ENCODE data around the gene GATC. TPM values are rescaled to one million over a fixed set of nuclear protein-coding genes. Genes with fewer than 3 reads are reported as not detected.
A peak's percentile ranks its signal among the peaks of the same experiment; 100 is the strongest.

The GATC gene
- total RNA-seq, 3 donors from 2014 or later = 47.6 to 58.0 (median 55.1) TPM

DNA sequence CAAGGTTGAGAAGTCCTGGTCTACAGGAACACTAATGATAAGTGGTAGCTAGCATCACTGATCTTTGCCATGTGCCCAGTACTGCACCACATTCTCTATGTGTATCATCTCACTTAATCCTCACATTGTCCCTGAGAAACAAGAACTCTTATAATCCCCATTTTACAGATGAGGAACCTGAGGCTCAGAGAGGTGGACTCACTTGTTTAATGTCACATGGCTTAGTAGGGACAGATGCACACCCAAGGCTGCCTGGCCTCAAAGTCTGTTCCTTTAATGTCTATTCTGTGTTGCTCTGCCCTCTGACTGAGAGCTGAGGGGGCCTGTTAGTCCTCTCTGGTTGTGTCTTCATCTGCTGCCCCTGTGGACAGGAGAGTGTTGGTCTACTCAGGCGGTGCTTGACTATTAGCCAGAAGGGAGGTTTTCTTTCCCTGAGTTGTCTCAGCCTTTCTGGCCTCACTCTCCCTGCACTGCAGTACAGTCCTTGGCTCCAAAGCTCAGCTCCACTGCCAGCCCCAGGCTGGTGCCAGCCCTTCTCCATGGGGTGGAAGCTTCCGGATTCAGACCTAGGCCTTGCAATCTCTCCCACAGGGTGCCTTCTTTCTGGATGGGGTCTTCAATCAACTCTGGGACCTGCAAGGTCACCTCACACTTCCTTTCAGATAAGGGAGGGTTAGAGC is 44.7 kb downstream of the GATC start:
- no peak overlapping the region for H3K4me3 Mint-ChIP-seq
- DNase-seq (no peak), ATAC-seq (no peak)
- no peaks in the 10 kb centered on the region for H3K27me3 Mint-ChIP-seq (ENCODE audit: low read depth)
- no peaks in the 10 kb centered on the region for H3K36me3 Mint-ChIP-seq (ENCODE audit: insufficient read depth)
- H3K4me1 Mint-ChIP-seq (ENCODE audit: low read depth) = peaks cover 9% of the 10 kb centered on the region
- H3K9me3 Mint-ChIP-seq = no peaks in the 10 kb centered on the region

- DNase-seq (no peak), ATAC-seq (peak; percentile 6 to 12)
- Mint-ChIP-seq H3K27me3 (ENCODE audit: low read depth) (no peaks in the 10 kb centered on the region), H3K4me3 (peak overlapping the region; percentile 94), H3K36me3 (ENCODE audit: insufficient read depth) (peaks cover 18% of the 10 kb centered on the region), H3K9me3 (no peaks in the 10 kb centered on the region), H3K4me1 (ENCODE audit: low read depth) (peaks cover 26% of the 10 kb centered on the region)
Measured at GRCh38 chr12:120495186-120495730, 49.0 kb downstream of the GATC start.

DNA sequence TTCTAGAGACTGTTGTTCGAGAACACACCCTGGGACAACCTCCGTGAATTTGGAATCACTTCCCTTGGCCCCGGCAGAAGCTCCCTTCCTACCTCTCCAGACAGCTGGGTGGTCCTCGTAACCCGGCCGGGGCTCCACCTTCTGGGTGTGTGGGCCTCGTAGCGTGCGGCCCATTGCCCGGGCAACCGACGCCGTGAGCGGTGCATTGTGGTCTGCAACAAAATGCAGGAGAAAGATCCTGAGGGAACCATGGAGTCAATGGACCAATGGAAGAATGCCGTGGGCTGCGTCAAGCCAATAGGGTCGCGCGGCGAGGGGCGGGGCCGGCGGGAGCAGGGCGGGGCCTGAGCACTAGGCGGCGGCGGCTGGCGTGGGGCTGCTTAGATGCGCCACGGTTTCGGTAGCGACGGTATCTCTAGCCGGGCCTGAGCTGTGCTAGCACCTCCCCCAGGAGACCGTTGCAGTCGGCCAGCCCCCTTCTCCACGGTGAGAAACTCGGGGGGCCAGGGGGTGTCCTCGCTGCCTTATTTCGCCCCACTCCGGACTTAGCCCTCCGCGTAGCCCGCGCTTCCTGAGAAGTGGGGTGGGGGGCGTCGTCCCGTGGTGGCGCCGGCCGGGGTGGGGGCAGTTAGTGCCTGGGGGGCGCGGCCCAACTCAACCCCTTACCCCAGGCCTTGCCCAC is 49.6 kb downstream of the GATC start, which contains the start of gene DYNLL1:
TSS of gene DYNLL1 (plus strand) at position 383 of the 682 bp plus-strand sequence. CDS start 309 bp downstream, outside the sequence.
- Mint-ChIP-seq H3K4me3 (peak within 1 kb of the TSS; percentile 94), H3K9me3 (no peaks in the 10 kb centered on the region), H3K4me1 (ENCODE audit: low read depth) (peaks cover 29% of the 10 kb centered on the region), H3K36me3 (ENCODE audit: insufficient read depth) (peaks cover 21% of the 10 kb centered on the region), H3K27me3 (ENCODE audit: low read depth) (no peaks in the 10 kb centered on the region)
- ATAC-seq = peak; percentile 97 to 98
- peak; percentile 96 for DNase-seq

DNA sequence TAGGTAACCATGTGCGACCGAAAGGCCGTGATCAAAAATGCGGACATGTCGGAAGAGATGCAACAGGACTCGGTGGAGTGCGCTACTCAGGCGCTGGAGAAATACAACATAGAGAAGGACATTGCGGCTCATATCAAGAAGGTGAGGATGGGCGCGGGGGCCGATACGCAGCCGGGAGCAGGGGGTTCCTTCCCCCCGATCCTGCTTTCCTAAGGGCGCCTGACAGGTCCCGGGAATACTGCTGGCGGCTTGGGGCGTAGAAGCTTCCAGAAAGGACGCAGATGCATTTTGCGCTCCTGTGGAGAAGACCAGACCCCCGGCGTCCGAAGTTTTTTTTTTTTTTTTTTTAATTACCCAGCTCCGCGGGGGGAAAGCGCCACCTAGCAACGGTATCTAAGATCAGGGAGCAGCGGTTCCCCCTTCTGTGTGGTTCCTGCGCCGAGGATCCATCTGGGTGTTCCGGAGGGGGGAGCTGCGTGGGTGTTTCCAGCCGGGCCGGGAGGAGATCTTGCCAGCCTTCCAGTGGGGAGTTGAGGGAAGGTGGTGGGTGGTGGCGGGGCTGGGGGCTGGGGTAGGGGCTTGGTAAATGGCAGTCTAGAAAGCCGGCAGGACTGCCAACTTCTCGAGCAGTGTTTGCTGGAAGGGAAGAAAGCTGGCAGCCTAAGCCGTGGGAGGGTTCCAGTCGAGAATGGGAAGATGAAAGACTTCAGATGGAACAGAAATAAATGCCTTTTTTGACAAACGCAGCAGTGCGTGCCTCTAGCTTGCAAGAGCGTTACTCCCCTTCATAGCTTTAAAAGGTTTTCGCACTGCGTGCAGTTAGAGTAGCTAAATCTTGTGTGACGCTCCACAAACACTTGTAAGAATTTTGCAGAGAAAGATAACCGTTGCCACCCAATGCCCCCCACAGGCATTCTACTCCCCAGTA is 50.4 kb downstream of the GATC start:
- DNase-seq = peak; percentile 39
- peaks cover 29% of the 10 kb centered on the region for H3K4me1 Mint-ChIP-seq (ENCODE audit: low read depth)
- H3K27me3 Mint-ChIP-seq (ENCODE audit: low read depth) = no peaks in the 10 kb centered on the region
- H3K9me3 Mint-ChIP-seq = no peaks in the 10 kb centered on the region
- H3K4me3 Mint-ChIP-seq = peak overlapping the region; percentile 94
- peak; percentile 32 to 33 for ATAC-seq
- peaks cover 21% of the 10 kb centered on the region for H3K36me3 Mint-ChIP-seq (ENCODE audit: insufficient read depth)

DNA sequence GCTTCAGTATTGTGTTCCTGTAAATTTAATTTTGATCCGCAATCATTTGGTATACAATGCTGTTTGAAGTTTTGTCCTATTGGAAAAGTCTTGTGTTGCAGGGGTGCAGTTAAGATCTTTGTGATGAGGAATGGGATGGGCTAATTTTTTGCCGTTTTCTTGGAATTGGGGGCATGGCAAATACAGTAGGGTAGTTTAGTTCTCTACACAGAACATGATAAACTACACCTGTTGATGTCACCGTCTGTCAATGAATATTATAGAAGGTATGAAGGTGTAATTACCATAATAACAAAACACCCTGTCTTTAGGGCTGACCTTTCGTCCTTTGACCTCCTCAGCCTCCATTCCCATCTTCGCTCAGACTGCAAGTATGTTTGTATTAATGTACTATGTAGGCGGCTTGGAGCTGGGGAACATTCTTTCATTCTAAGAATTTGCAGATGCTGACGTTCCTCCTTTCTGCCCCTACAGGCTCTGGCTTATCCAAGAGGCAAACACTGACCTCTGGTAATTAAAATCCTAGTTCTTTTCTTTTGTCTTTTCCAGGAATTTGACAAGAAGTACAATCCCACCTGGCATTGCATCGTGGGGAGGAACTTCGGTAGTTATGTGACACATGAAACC is 51.4 kb downstream of the GATC start:
- ATAC-seq (no peak), DNase-seq (no peak)
- peak overlapping the region; percentile 94 for H3K4me3 Mint-ChIP-seq
- H3K9me3 Mint-ChIP-seq = no peaks in the 10 kb centered on the region
- H3K36me3 Mint-ChIP-seq (ENCODE audit: insufficient read depth) = peaks cover 21% of the 10 kb centered on the region
- peaks cover 29% of the 10 kb centered on the region for H3K4me1 Mint-ChIP-seq (ENCODE audit: low read depth)
- H3K27me3 Mint-ChIP-seq (ENCODE audit: low read depth) = no peaks in the 10 kb centered on the region

DNA sequence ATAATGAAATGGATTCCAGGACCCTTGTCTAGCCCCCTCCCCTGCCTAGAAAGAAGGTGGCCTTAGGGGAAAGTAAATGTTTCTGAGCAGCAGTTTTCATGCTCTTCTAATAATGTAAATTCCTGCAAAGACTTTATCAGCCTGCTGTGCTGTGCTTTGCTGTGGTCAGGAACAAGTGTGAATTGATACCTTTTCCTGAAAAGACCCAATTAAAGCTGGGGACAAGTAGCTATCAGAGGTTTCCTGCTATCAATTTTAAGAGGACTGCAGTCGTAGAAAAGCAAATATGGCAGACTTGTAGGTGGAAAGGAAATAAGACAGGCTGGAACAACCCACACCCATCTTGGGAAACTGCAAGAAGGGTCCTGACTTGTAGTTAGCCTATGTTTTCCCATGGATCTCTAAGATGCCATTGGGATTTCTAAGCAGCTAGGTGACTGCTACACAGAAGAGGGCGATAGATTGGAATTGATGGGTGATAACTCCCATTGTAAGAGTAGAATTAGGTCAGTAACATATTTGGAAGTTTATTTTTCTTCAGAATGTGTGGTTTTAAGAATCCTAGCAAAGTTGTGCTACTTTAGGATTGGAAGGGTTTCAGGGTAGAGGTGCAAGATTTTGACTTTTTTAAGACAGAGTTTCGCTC is 52.7 kb downstream of the GATC start:
- Mint-ChIP-seq H3K4me3 (no peak overlapping the region), H3K27me3 (ENCODE audit: low read depth) (no peaks in the 10 kb centered on the region), H3K9me3 (no peaks in the 10 kb centered on the region), H3K4me1 (ENCODE audit: low read depth) (peaks cover 29% of the 10 kb centered on the region), H3K36me3 (ENCODE audit: insufficient read depth) (peaks cover 28% of the 10 kb centered on the region)
- no peak for ATAC-seq
- no peak for DNase-seq

GRCh38 chr12:120500581-120500980 is 54.3 kb downstream of the GATC start:
- no peak for DNase-seq
- Mint-ChIP-seq H3K4me1 (ENCODE audit: low read depth) (peaks cover 22% of the 10 kb centered on the region), H3K4me3 (no peak overlapping the region), H3K9me3 (no peaks in the 10 kb centered on the region), H3K27me3 (ENCODE audit: low read depth) (no peaks in the 10 kb centered on the region), H3K36me3 (ENCODE audit: insufficient read depth) (peaks cover 29% of the 10 kb centered on the region)
- no peak for ATAC-seq

DNA sequence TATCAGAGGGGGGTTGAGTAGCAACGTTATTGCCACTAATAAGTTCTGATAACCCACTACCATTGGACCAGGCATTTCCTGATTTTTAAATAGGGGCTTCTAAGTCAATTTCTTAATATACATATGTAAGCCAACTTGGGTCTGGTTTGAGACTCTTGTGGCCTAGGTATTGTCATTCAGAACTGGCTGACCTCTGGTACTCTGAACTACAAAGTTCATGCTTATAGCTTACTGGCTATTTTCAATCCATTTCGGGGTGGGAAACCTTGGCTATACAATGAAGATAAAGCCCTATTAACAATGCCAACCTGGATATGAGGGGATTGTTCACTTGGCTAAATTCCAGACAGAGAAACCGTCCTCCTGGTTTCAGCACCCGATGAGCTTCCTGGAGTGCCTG is 58.3 kb downstream of the GATC start:
- Mint-ChIP-seq H3K9me3 (no peaks in the 10 kb centered on the region), H3K27me3 (ENCODE audit: low read depth) (no peaks in the 10 kb centered on the region), H3K4me1 (ENCODE audit: low read depth) (peaks cover 3% of the 10 kb centered on the region), H3K36me3 (ENCODE audit: insufficient read depth) (peaks cover 18% of the 10 kb centered on the region), H3K4me3 (no peak overlapping the region)
- DNase-seq (no peak), ATAC-seq (no peak)

DNA sequence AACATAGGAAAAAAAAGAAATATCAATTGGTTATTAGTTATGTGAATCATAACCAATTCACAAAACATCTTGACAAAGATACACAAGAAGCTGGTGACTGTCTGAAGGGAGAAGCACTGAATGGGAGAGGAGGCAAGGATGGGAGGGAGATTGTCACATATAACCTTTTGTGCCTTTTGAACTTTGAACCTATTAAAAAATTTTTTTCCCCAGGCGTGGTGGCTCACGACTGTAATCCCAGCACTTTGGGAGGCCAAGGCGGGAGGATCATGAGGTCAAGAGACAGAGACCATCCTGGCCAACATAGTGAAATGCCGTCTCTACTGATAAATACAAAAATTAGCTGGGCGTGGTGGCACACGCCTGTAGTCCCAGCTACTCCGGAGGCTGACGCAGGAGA is 62.3 kb downstream of the GATC start:
- ATAC-seq (no peak), DNase-seq (no peak)
- no peaks in the 10 kb centered on the region for H3K4me1 Mint-ChIP-seq (ENCODE audit: low read depth)
- H3K36me3 Mint-ChIP-seq (ENCODE audit: insufficient read depth) = peaks cover 17% of the 10 kb centered on the region
- no peaks in the 10 kb centered on the region for H3K27me3 Mint-ChIP-seq (ENCODE audit: low read depth)
- no peaks in the 10 kb centered on the region for H3K9me3 Mint-ChIP-seq
- no peak overlapping the region for H3K4me3 Mint-ChIP-seq

Other genes starting within 250 kb of the GATC start
- 1,000 to 10,000 TPM; 4,185 to 4,369 (median 4,226) TPM for gene RPLP0, start 245.3 kb upstream of the GATC start, total RNA-seq
- 10 to 100 TPM; 49.2 to 54.0 (median 51.1) TPM for gene PXN, start 180.7 kb upstream of the GATC start, total RNA-seq
- gene RNU4-2, start 154.5 kb upstream of the GATC start, total RNA-seq = 1,000 to 10,000 TPM; 2,997 to 5,108 (median 5,011) TPM
- gene RNU4-1, start 153.2 kb upstream of the GATC start, total RNA-seq = 1,000 to 10,000 TPM in 2 of 3 donors, 100 to 1,000 TPM in 1; 980 to 2,356 (median 1,498) TPM
- gene SIRT4, start 144.1 kb upstream of the GATC start, total RNA-seq = 1 to 10 TPM; 1.3 to 1.8 (median 1.5) TPM
- gene PLA2G1B, start 118.7 kb upstream of the GATC start, total RNA-seq = 1 to 10 TPM in 2 of 3 donors, under 1 TPM in 1; 0.79 to 1.3 (median 1.1) TPM
- gene MSI1, start 77.3 kb upstream of the GATC start, total RNA-seq = under 1 TPM; 0.16 to 0.41 (median 0.25) TPM
- gene COX6A1, start 8.3 kb upstream of the GATC start, total RNA-seq = 100 to 1,000 TPM; 495 to 510 (median 508) TPM
- 10 to 100 TPM; 60.7 to 68.9 (median 66.4) TPM for gene TRIAP1, start 60 bp upstream of the GATC start, total RNA-seq
- gene SRSF9, start 23.3 kb downstream of the GATC start, total RNA-seq = 100 to 1,000 TPM; 259 to 288 (median 272) TPM
- 100 to 1,000 TPM; 243 to 252 (median 248) TPM for gene DYNLL1, start 49.7 kb downstream of the GATC start, total RNA-seq
- 10 to 100 TPM; 23.6 to 29.9 (median 26.4) TPM for gene COQ5, start 82.7 kb downstream of the GATC start, total RNA-seq
- gene RNF10, start 87.9 kb downstream of the GATC start, total RNA-seq = 100 to 1,000 TPM; 152 to 169 (median 161) TPM
- 10 to 100 TPM; 81.6 to 93.0 (median 92.6) TPM for gene POP5, start 135.0 kb downstream of the GATC start, total RNA-seq
- under 1 TPM in 2 of 3 donors, not detected in 1; 0.18 to 0.26 TPM for gene CABP1, start 194.2 kb downstream of the GATC start, total RNA-seq
- gene MLEC, start 240.7 kb downstream of the GATC start, total RNA-seq = 100 to 1,000 TPM; 153 to 172 (median 153) TPM

Data from activated T-cell treated with anti-CD3 and anti-CD28 coated beads, Interleukin-2, amount 50 U/mL, for 4 hours (primary cell).